A549 (cell line): ENCODE data around the gene CNOT2. TPM values are rescaled to one million over a fixed set of nuclear protein-coding genes. Genes with fewer than 3 reads are reported as not detected.

Source experiments
- ATAC-seq, 2 experiments: fragments of 200-7000 bp in 1 of 2; fragments of >200 bp in 1 of 2; cut with Nextera tagmentation in 1 of 2; cut with Tn5 transposase in 1 of 2; 3 replicates each; pipeline versions ENCODE4 v1.8.0 to v1.9.1; 2018 to 2020; ENCODE audit warnings: mild to moderate bottlenecking in 1 of 2, moderate library complexity in 1 of 2
- CTCF ChIA-PET: fragments of 300-600 bp; sonication (Branson Sonifier 250); formaldehyde crosslinking; extraction: SDS; loops from one replicate; lab custom pipeline; 2021; ENCODE audit warnings: antibody characterized with exemption, inconsistent platforms; lab: Yijun Ruan, JAX
- POLR2A ChIA-PET: fragments of 350-600 bp; formaldehyde crosslinking; extraction: SDS; loops from one replicate; lab custom pipeline; 2021; ENCODE audit warnings: antibody characterized with exemption, inconsistent platforms; lab: Yijun Ruan, JAX
- DNase-seq, 2 experiments: peaks; one replicate each; pipeline versions ENCODE4 v3.0.0 to v3.0.0-alpha.2; 2011 to 2016; ENCODE audit warnings: low read depth in 1 of 2, low spot score in 1 of 2
- FAIRE-seq: peaks from 2 replicates; lab custom pipeline; 2011; peaks lifted over from hg19 to GRCh38; lab: Jason Lieb, UNC
- H3K27ac ChIP-seq, 2 experiments: fragments of >200 bp; sonication (Bioruptor Twin); formaldehyde crosslinking; 3 replicates each; pipeline ENCODE4 v1.5.1; 2016 to 2017
- H3K4me1 ChIP-seq: fragments of >200 bp; sonication (Bioruptor Twin); formaldehyde crosslinking; 3 replicates; pipeline ENCODE4 v1.6.1; 2016
- H3K4me2 ChIP-seq: fragments of >200 bp; sonication (Bioruptor Twin); formaldehyde crosslinking; 3 replicates; pipeline ENCODE4 v1.6.1; 2016
- H3K4me3 ChIP-seq: fragments of >200 bp; sonication (Bioruptor Twin); formaldehyde crosslinking; 3 replicates; pipeline ENCODE4 v1.5.1; 2016
- H3K9me3 ChIP-seq: fragments of >200 bp; sonication (Bioruptor Twin); formaldehyde crosslinking; 3 replicates; pipeline ENCODE4 v1.6.1; 2016
- BHLHE40 ChIP-seq: IDR thresholded peaks from 2 replicates; pipeline ENCODE4 v1.6.1; 2012; ENCODE audit warnings: low read depth, low read length, inconsistent platforms
- CEBPB ChIP-seq, 2 experiments: fragments of >200 bp in 1 of 2; sonication (Bioruptor Twin) in 1 of 2; formaldehyde crosslinking in 1 of 2; IDR thresholded peaks; 2 replicates each; pipeline ENCODE4 v1.6.1; 2012 to 2016
- CTCF ChIP-seq: fragments of >200 bp; sonication (Bioruptor Twin); formaldehyde crosslinking; IDR thresholded peaks from 3 replicates; pipeline ENCODE4 v1.5.1; 2016
- E2F6 ChIP-seq: IDR thresholded peaks from 2 replicates; pipeline ENCODE4 v1.6.1; 2012; ENCODE audit warnings: low read depth, borderline replicate concordance
- EHMT2 ChIP-seq: fragments of 200-600 bp; sonication (generic); IDR thresholded peaks from 2 replicates; pipeline ENCODE4 v1.6.1; 2016; ENCODE audit warnings: antibody characterized with exemption, low read depth, mild to moderate bottlenecking, moderate library complexity
- EP300 ChIP-seq, 2 experiments: fragments of >200 bp; sonication (Bioruptor Twin); formaldehyde crosslinking; IDR thresholded peaks; 2 replicates in 1 of 2; 3 replicates in 1 of 2; pipeline ENCODE4 v1.6.1; 2016 to 2017
- FOSB ChIP-seq: fragments of 250-450 bp; sonication (Bioruptor Pico); IDR thresholded peaks from 2 replicates; pipeline ENCODE4 v1.5.0; 2020; ENCODE audit warnings: mild to moderate bottlenecking, moderate library complexity
- FOXS1 ChIP-seq: fragments of 250-450 bp; sonication (Bioruptor Pico); IDR thresholded peaks from 2 replicates; pipeline ENCODE4 v1.5.0; 2020; ENCODE audit warnings: mild to moderate bottlenecking, moderate library complexity
- GATA3 ChIP-seq: IDR thresholded peaks from 2 replicates; pipeline ENCODE4 v1.6.1; 2012; ENCODE audit warnings: borderline replicate concordance
- HEYL ChIP-seq: fragments of 250-450 bp; sonication (Bioruptor Pico); IDR thresholded peaks from 2 replicates; pipeline ENCODE4 v1.8.0; 2021; ENCODE audit warnings: mild to moderate bottlenecking, moderate library complexity
- HOXA7 ChIP-seq: fragments of 250-450 bp; sonication (Bioruptor Pico); IDR thresholded peaks from 2 replicates; pipeline ENCODE4 v1.5.0; 2020; ENCODE audit warnings: mild to moderate bottlenecking, moderate library complexity
- JUN ChIP-seq, 2 experiments: fragments of >200 bp; sonication (Bioruptor Twin); formaldehyde crosslinking; IDR thresholded peaks; 2 replicates in 1 of 2; 3 replicates in 1 of 2; pipeline ENCODE4 v1.6.1; 2016 to 2017
- JUNB ChIP-seq: fragments of >200 bp; sonication (Bioruptor Twin); formaldehyde crosslinking; IDR thresholded peaks from 2 replicates; pipeline ENCODE4 v1.6.1; 2016
- KDM5A ChIP-seq: fragments of 200-600 bp; sonication (generic); IDR thresholded peaks from 2 replicates; pipeline ENCODE4 v1.6.1; 2016; ENCODE audit warnings: antibody characterized with exemption, mild to moderate bottlenecking
- MAX ChIP-seq: IDR thresholded peaks from 2 replicates; pipeline ENCODE4 v1.6.1; 2012
- MAZ ChIP-seq: fragments of 150-350 bp; IDR thresholded peaks from 2 replicates; pipeline ENCODE4 v1.6.1; 2014; ENCODE audit warnings: antibody characterized with exemption, low read depth, low read length, borderline replicate concordance
- NFE2L2 ChIP-seq: fragments of 150-350 bp; conservative IDR thresholded peaks from 2 replicates; pipeline ENCODE4 v1.6.1; 2014; ENCODE audit warnings: low read length
- PHF8 ChIP-seq: fragments of 200-600 bp; sonication (generic); IDR thresholded peaks from 2 replicates; pipeline ENCODE4 v1.6.1; 2016; ENCODE audit warnings: low read depth, mild to moderate bottlenecking, antibody characterized with exemption, moderate library complexity, borderline replicate concordance
- RAD21 ChIP-seq, 2 experiments: fragments of >200 bp in 1 of 2; sonication (Bioruptor Twin) in 1 of 2; formaldehyde crosslinking in 1 of 2; IDR thresholded peaks in 1 of 2; conservative IDR thresholded peaks in 1 of 2; 2 replicates in 1 of 2; 3 replicates in 1 of 2; pipeline ENCODE4 v1.6.1; 2012 to 2018; ENCODE audit warnings: inconsistent platforms in 1 of 2
- RCOR1 ChIP-seq: fragments of 150-350 bp; IDR thresholded peaks from 2 replicates; pipeline ENCODE4 v1.6.1; 2014; ENCODE audit warnings: antibody characterized with exemption, low read length, low read depth
- REST ChIP-seq: fragments of 200-600 bp; sonication (generic); IDR thresholded peaks from 2 replicates; pipeline ENCODE4 v1.6.1; 2016; ENCODE audit warnings: antibody characterized with exemption, mild to moderate bottlenecking, moderate library complexity
- RFX5 ChIP-seq: fragments of 450-650 bp; IDR thresholded peaks from 2 replicates; pipeline ENCODE4 v1.7.1; 2014; ENCODE audit warnings: antibody characterized with exemption, mild to moderate bottlenecking, moderate library complexity
- RNF2 ChIP-seq: fragments of 200-600 bp; sonication (generic); IDR thresholded peaks from 2 replicates; pipeline ENCODE4 v1.6.1; 2016; ENCODE audit warnings: low read depth, mild to moderate bottlenecking, antibody characterized with exemption, moderate library complexity, borderline replicate concordance
- ZC3H11A ChIP-seq: fragments of 450-650 bp; IDR thresholded peaks from 2 replicates; pipeline ENCODE4 v1.6.1; 2014; ENCODE audit warnings: antibody characterized with exemption, mild to moderate bottlenecking
- ZNF302 ChIP-seq: fragments of 250-450 bp; sonication (Bioruptor Pico); IDR thresholded peaks from 2 replicates; pipeline ENCODE4 v1.9.0; 2021; ENCODE audit warnings: inconsistent platforms, mild to moderate bottlenecking, moderate library complexity
- ZSCAN20 ChIP-seq: fragments of 250-450 bp; sonication (Bioruptor Pico); IDR thresholded peaks from 2 replicates; pipeline ENCODE4 v1.8.0; 2022; ENCODE audit warnings: mild to moderate bottlenecking, moderate library complexity
- WGBS: methylation state at CpG from one replicate; pipeline ENCODE4 v1.1.6; 2017; ENCODE audit errors: missing lambda C conversion rate; 5-methylcytosine and 5-hydroxymethylcytosine counted together
- polyA plus RNA-seq, 4 experiments: library from polyadenylated mRNA; depleted of rRNA in 3 of 4; stranded (reverse); fragments of >200 nt; fragmentation: RNase III in 1 of 4; extraction: RNeasy Plus Mini Kit Qiagen cat#74134 plus additional on column Dnase treatment in 1 of 4; gene quantifications; 2 replicates in 3 of 4; 3 replicates in 1 of 4; pipeline ENCODE4 v1.2.3, GENCODE V29; 2011 to 2017

The CNOT2 gene
- polyA plus RNA-seq, 2 of the 4 experiments (the other 2 are of a cell fraction) = 87.2 to 105 TPM

DNA sequence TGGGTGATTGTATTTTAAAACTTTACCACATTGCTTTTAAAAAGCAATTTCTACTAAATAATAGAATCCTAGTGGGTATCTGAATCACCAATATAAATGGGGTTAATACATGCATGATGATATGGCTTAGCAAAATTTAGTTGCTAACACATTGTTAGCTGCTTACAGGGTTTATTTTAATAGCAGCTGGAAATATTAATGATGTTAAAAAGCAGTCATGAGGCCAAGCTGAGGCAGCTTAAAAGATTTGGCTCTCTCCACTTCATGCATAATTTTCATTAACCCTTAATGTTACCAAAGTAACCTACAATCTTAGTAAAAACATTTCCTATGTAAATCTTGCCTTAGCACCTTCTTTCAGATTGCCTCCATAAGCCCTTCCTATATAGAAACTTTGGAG, 49.2 kb upstream of the CNOT2 start:
- Histone ChIP-seq H3K4me1 (no peaks in the 10 kb centered on the region), H3K4me3 (no peak overlapping the region), H3K27ac (no peak overlapping the region), H3K4me2 (no peak overlapping the region), H3K9me3 (no peaks in the 10 kb centered on the region)
- FAIRE-seq = no peak
- DNase-seq = no peak
- CTCF ChIA-PET = no interaction called here
- TF ChIP-seq RAD21 (conservative IDR thresholded peaks at IDR 0.05 in 1 of 2, IDR thresholded peaks at IDR 0.05 in 1 of 2) = no peak
- TF ChIP-seq RNF2 = no peak
- TF ChIP-seq RCOR1 = no peak
- no peak for TF ChIP-seq MAZ
- no peak for TF ChIP-seq JUNB
- TF ChIP-seq PHF8 = no peak
- TF ChIP-seq FOSB (CRISPR knock-in tag) = no peak
- TF ChIP-seq CEBPB (IDR thresholded peaks at IDR 0.05) = no peak
- TF ChIP-seq HOXA7 = no peak
- no peak for TF ChIP-seq EP300 (IDR thresholded peaks at IDR 0.05)
- no peak for TF ChIP-seq EHMT2
- no peak for TF ChIP-seq REST
- no peak for TF ChIP-seq ZSCAN20 (CRISPR knock-in tag)
- TF ChIP-seq RFX5 = no peak
- no peak for TF ChIP-seq NFE2L2
- no peak for TF ChIP-seq FOXS1 (CRISPR knock-in tag)
- no peak for TF ChIP-seq CTCF
- no peak for TF ChIP-seq GATA3
- TF ChIP-seq ZC3H11A = no peak
- no peak for ATAC-seq
- POLR2A ChIA-PET = no interaction called here

- no peaks in the 10 kb centered on the region for H3K4me1 ChIP-seq
- POLR2A ChIA-PET = no interaction called here
- DNase-seq = no peak
- no peak for ATAC-seq
- TF ChIP-seq ZNF302 (no peak), HEYL (CRISPR knock-in tag) (no peak), REST (no peak), E2F6 (no peak), BHLHE40 (no peak), MAX (no peak), PHF8 (no peak), JUN (IDR thresholded peaks at IDR 0.05) (no peak), KDM5A (no peak), HOXA7 (no peak)
- CTCF ChIA-PET = no interaction called here
- H3K4me2 ChIP-seq = no peak overlapping the region
- 84% methylated on average over 1 of the region's 1 CpG for WGBS
- no peak overlapping the region for H3K27ac ChIP-seq
- no peak for FAIRE-seq
- no peak overlapping the region for H3K4me3 ChIP-seq
- no peaks in the 10 kb centered on the region for H3K9me3 ChIP-seq
Measured at GRCh38 chr12:70196811-70197281, 46.4 kb upstream of the CNOT2 start.
